OCI-LY7 (cell line): ENCODE measurements around the gene SHTN1. TPM values are rescaled to one million over a fixed set of nuclear protein-coding genes. Genes with fewer than 3 reads are reported as not detected.

Source experiments
- BruUV-seq: library from RNA; stranded (reverse); fragments of 400-500 nt; replicated peaks from 2 replicates; lab custom pipeline; 2021; lab: Mats Ljungman, UMichigan
- CTCF ChIA-PET: fragments of 300-600 bp; sonication (Branson Sonifier 250); formaldehyde crosslinking; loops from one replicate; lab custom pipeline; 2022; ENCODE audit warnings: antibody characterized with exemption; ENCODE audit not compliant: unreplicated experiment; lab: Charles Lee
- POLR2A ChIA-PET: fragments of 300-600 bp; sonication (Branson Sonifier 250); formaldehyde crosslinking; loops from one replicate; lab custom pipeline; 2022; ENCODE audit warnings: antibody characterized with exemption; lab: Charles Lee
- DNase-seq: peaks from one replicate; pipeline ENCODE4 v3.0.0-alpha.2; 2015; ENCODE audit warnings: low spot score
- H2AFZ ChIP-seq: fragments of 200-600 bp; sonication (generic), shearing (Covaris generic); 2 replicates; pipeline ENCODE4 v1.6.1; 2014; ENCODE audit warnings: mild to moderate bottlenecking, antibody characterized with exemption, low read length, moderate library complexity
- H3K27ac ChIP-seq: fragments of 200-600 bp; sonication (generic); 2 replicates; pipeline ENCODE4 v1.5.1; 2014; ENCODE audit warnings: mixed run types, low read depth, mild to moderate bottlenecking, moderate library complexity, low read length, inconsistent platforms; ENCODE audit not compliant: poor library complexity, severe bottlenecking
- H3K36me3 ChIP-seq: fragments of 200-600 bp; sonication (generic); 2 replicates; pipeline ENCODE4 v1.6.1; 2014; ENCODE audit warnings: mild to moderate bottlenecking, antibody characterized with exemption, low read length, moderate library complexity, mixed read lengths; ENCODE audit not compliant: insufficient read depth
- H3K4me1 ChIP-seq: fragments of 200-600 bp; sonication (generic); 2 replicates; pipeline ENCODE4 v1.5.1; 2014; ENCODE audit warnings: mild to moderate bottlenecking, low read length; ENCODE audit not compliant: insufficient read depth, poor library complexity, severe bottlenecking
- H3K4me2 ChIP-seq: fragments of 200-600 bp; sonication (generic); 2 replicates; pipeline ENCODE4 v1.6.1; 2014; ENCODE audit warnings: mild to moderate bottlenecking, low read length
- H3K4me3 ChIP-seq: fragments of 200-600 bp; sonication (generic); 2 replicates; pipeline ENCODE4 v1.5.1; 2014; ENCODE audit warnings: mild to moderate bottlenecking, low read depth, low read length; ENCODE audit not compliant: poor library complexity, severe bottlenecking
- H3K79me2 ChIP-seq: fragments of 200-600 bp; sonication (generic); 2 replicates; pipeline ENCODE4 v1.6.1; 2016; ENCODE audit warnings: low read depth, mild to moderate bottlenecking, low read length, moderate library complexity, mixed read lengths; ENCODE audit not compliant: insufficient read depth
- H3K9me2 ChIP-seq: fragments of 200-600 bp; sonication (generic); 2 replicates; pipeline ENCODE4 v1.6.1; 2016; ENCODE audit warnings: mild to moderate bottlenecking, low read length, mixed read lengths; ENCODE audit not compliant: insufficient read depth
- H3K9me3 ChIP-seq: fragments of 200-600 bp; sonication (generic); 2 replicates; pipeline ENCODE4 v1.6.1; 2014; ENCODE audit warnings: mild to moderate bottlenecking, mixed run types, low read length, mixed read lengths
- H4K20me1 ChIP-seq: fragments of 200-600 bp; sonication (generic); 2 replicates; pipeline ENCODE4 v1.6.1; 2014; ENCODE audit warnings: mild to moderate bottlenecking, antibody characterized with exemption, low read length, moderate library complexity, mixed read lengths; ENCODE audit not compliant: insufficient read depth
- CTCF ChIP-seq: fragments of 200-600 bp; sonication (generic); conservative IDR thresholded peaks from 2 replicates; pipeline ENCODE4 v1.5.1; 2014; ENCODE audit warnings: mild to moderate bottlenecking, antibody characterized with exemption, low read length, moderate library complexity, mixed read lengths
- EZH2phosphoT487 ChIP-seq: fragments of 200-600 bp; sonication (generic); IDR thresholded peaks from 2 replicates; pipeline ENCODE4 v1.6.1; 2018; ENCODE audit warnings: low read depth, borderline replicate concordance, mild to moderate bottlenecking, mixed run types, antibody characterized with exemption, low read length, moderate library complexity, mixed read lengths
- intact Hi-C: fragments of 100-400 bp; cut with micrococcal nuclease; formaldehyde crosslinking; loops from one replicate; pipeline ENCODE4 v1.10.0; 2022; ENCODE audit not compliant: unreplicated experiment
- total RNA-seq, 2 experiments: library from RNA; depleted of rRNA in 1 of 2; stranded (reverse); fragments of >200 nt in 1 of 2; shearing (Covaris generic) in 1 of 2; gene quantifications; 2 replicates each; pipeline ENCODE4 v1.2.3, GENCODE V29; 2014 to 2022

SHTN1 gene
- total RNA-seq, 2 experiments from 2014 or later: not detected

GRCh38 chr10:116836902-116837523 lies 168.0 kb downstream of the SHTN1 start:
- intact Hi-C loops: no loop called here
- TF ChIP-seq EZH2phosphoT487 (no peak), CTCF (no peak)
- Histone ChIP-seq H3K27ac (no peak overlapping the region), H3K9me3 (no peaks in the 10 kb centered on the region), H4K20me1 (no peaks in the 10 kb centered on the region), H3K36me3 (no peaks in the 10 kb centered on the region), H3K9me2 (no peaks in the 10 kb centered on the region), H3K79me2 (no peaks in the 10 kb centered on the region), H3K4me1 (no peaks in the 10 kb centered on the region), H3K4me3 (no peak overlapping the region), H2AFZ (no peak overlapping the region), H3K4me2 (no peak overlapping the region; the same call in 1 of the 2 replicates)
- BruUV-seq: no TSS peak
- no peak for DNase-seq
- ChIA-PET CTCF (no interaction called here), POLR2A (interaction anchor here (0.6 to 2.7 kb wide), 3 partner anchors 12 to 1186 kb away, joined by 3 to 16 read pairs (median 4); partner anchors contain the start of gene ENO4)

- Histone ChIP-seq H2AFZ (no peak overlapping the region), H4K20me1 (no peaks in the 10 kb centered on the region), H3K36me3 (no peaks in the 10 kb centered on the region), H3K27ac (no peak overlapping the region), H3K9me2 (no peaks in the 10 kb centered on the region), H3K4me2 (no peak overlapping the region; the same call in 1 of the 2 replicates), H3K9me3 (no peaks in the 10 kb centered on the region), H3K4me3 (no peak overlapping the region), H3K4me1 (no peaks in the 10 kb centered on the region), H3K79me2 (no peaks in the 10 kb centered on the region)
- no TSS peak for BruUV-seq
- TF ChIP-seq EZH2phosphoT487: no peak
- no peak for TF ChIP-seq CTCF
- POLR2A ChIA-PET: no interaction called here
- intact Hi-C loops: no loop called here
- CTCF ChIA-PET: interaction anchor here (0.6 kb wide), 1 partner anchor 29 kb away, joined by 4 read pairs; no protein-coding TSS in a partner anchor
- DNase-seq: no peak
Measured at GRCh38 chr10:116836083-116836482, 168.9 kb downstream of the SHTN1 start.

GRCh38 chr10:116835658-116836057 lies 169.3 kb downstream of the SHTN1 start:
- Histone ChIP-seq H3K4me1 (no peaks in the 10 kb centered on the region), H3K9me3 (no peaks in the 10 kb centered on the region), H3K79me2 (no peaks in the 10 kb centered on the region), H3K27ac (no peak overlapping the region), H2AFZ (no peak overlapping the region), H3K4me2 (no peak overlapping the region), H3K36me3 (no peaks in the 10 kb centered on the region), H3K9me2 (no peaks in the 10 kb centered on the region), H3K4me3 (no peak overlapping the region), H4K20me1 (no peaks in the 10 kb centered on the region)
- intact Hi-C loops: no loop called here
- POLR2A ChIA-PET: no interaction called here
- BruUV-seq: no TSS peak
- no peak for DNase-seq
- CTCF ChIA-PET: interaction anchor here (0.6 kb wide), 1 partner anchor 29 kb away, joined by 4 read pairs; no protein-coding TSS in a partner anchor
- no peak for TF ChIP-seq CTCF
- TF ChIP-seq EZH2phosphoT487: no peak
